K562 (cell line): Measurements from ENCODE around the gene B3GALNT2. TPM values are rescaled to one million over a fixed set of nuclear protein-coding genes. Genes with fewer than 3 reads are reported as not detected.

Experiments used
- AFF4 ChIP-seq: sonication (generic); formaldehyde crosslinking; IDR thresholded peaks from 2 replicates; pipeline ENCODE4 v1.8.0; 2023; ENCODE audit warnings: mild to moderate bottlenecking, missing genetic modification reagents
- CBX3 ChIP-seq, 2 experiments: IDR thresholded peaks; 1 replicate in 1 of 2; 2 replicates in 1 of 2; pipeline ENCODE4 v1.6.1; 2012; ENCODE audit warnings: inconsistent platforms in 2 of 2, low read length in 2 of 2, borderline replicate concordance in 1 of 2, control low read depth in 1 of 2
- MAFK ChIP-seq: IDR thresholded peaks from 2 replicates; pipeline ENCODE4 v1.6.1; 2011; ENCODE audit warnings: low read length, improper control_type of control experiment
- MLX ChIP-seq, 2 experiments: fragments of 450-650 bp in 1 of 2; sonication (generic) in 1 of 2; formaldehyde crosslinking; conservative IDR thresholded peaks; 2 replicates each; pipeline versions ENCODE4 v1.4.0 to v1.8.1; 2020 to 2022; ENCODE audit warnings: mild to moderate bottlenecking in 1 of 2, missing genetic modification reagents in 1 of 2
- OTX1 ChIP-seq: fragments of 450-650 bp; formaldehyde crosslinking; IDR thresholded peaks from 2 replicates; pipeline ENCODE4 v1.4.0; 2022; ENCODE audit warnings: mild to moderate bottlenecking
- PPARD ChIP-seq: fragments of 250-450 bp; sonication (Bioruptor Pico); IDR thresholded peaks from 2 replicates; pipeline ENCODE4 v1.8.0; 2022; ENCODE audit warnings: inconsistent platforms, mild to moderate bottlenecking, moderate library complexity
- PRMT5 ChIP-seq: sonication (generic); formaldehyde crosslinking; IDR thresholded peaks from 2 replicates; pipeline ENCODE4 v1.5.0; 2020; ENCODE audit warnings: missing genetic modification reagents
- ZBTB9 ChIP-seq: fragments of 450-650 bp; formaldehyde crosslinking; IDR thresholded peaks from 2 replicates; pipeline ENCODE4 v1.4.0; 2020; ENCODE audit warnings: mild to moderate bottlenecking, moderate library complexity
- ZNF398 ChIP-seq: fragments of 250-450 bp; sonication (Bioruptor Pico); IDR thresholded peaks from 2 replicates; pipeline ENCODE4 v1.8.0; 2021; ENCODE audit warnings: moderate library complexity, mild to moderate bottlenecking, inconsistent platforms
- polyA plus RNA-seq, 8 experiments: library from polyadenylated mRNA; depleted of rRNA in 4 of 8; stranded (reverse) in 5 of 8; unstranded in 3 of 8; fragments of >200 nt; fragmentation: Nextera tagmentation in 2 of 8; fragmentation: Illumina TruSeq in 1 of 8; extraction: Ambion mirVana in 2 of 8; extraction: Trizol in 1 of 8; gene quantifications; 2 replicates each; pipeline versions ENCODE4 v1.2.1 to v1.2.3, GENCODE V29; 2011 to 2014; ENCODE audit warnings: inconsistent platforms in 1 of 8, missing spikeins in 1 of 8
- total RNA-seq, 7 experiments: library from RNA; depleted of rRNA in 6 of 7; stranded (reverse); fragments of >200 nt in 6 of 7; fragmentation: Illumina TruSeq in 2 of 7; extraction: Trizol in 2 of 7; gene quantifications; 2 replicates each; pipeline versions ENCODE4 v1.2.1 to v1.2.3, GENCODE V29; 2011 to 2021; ENCODE audit warnings: low replicate concordance in 1 of 7
- TF ChIP-seq, protein P1 (sequence below): fragments of 450-650 bp; IDR thresholded peaks from 2 replicates; pipeline ENCODE4 v1.6.1; 2016; ENCODE audit warnings: low read depth

The B3GALNT2 gene
- total and polyA plus RNA-seq, 9 of the 15 experiments (the other 6 are each of a cell fraction or from before 2014, with no cell fraction given) = 2.0 to 31.7 (median 22.9) TPM

- no peak for TF ChIP-seq ZBTB9 (CRISPR knock-in tag)
- no peak for TF ChIP-seq OTX1
- no peak for TF ChIP-seq ZNF398 (CRISPR knock-in tag)
- no peak for TF ChIP-seq PRMT5 (CRISPR knock-in tag)
- TF ChIP-seq, protein P1, sequence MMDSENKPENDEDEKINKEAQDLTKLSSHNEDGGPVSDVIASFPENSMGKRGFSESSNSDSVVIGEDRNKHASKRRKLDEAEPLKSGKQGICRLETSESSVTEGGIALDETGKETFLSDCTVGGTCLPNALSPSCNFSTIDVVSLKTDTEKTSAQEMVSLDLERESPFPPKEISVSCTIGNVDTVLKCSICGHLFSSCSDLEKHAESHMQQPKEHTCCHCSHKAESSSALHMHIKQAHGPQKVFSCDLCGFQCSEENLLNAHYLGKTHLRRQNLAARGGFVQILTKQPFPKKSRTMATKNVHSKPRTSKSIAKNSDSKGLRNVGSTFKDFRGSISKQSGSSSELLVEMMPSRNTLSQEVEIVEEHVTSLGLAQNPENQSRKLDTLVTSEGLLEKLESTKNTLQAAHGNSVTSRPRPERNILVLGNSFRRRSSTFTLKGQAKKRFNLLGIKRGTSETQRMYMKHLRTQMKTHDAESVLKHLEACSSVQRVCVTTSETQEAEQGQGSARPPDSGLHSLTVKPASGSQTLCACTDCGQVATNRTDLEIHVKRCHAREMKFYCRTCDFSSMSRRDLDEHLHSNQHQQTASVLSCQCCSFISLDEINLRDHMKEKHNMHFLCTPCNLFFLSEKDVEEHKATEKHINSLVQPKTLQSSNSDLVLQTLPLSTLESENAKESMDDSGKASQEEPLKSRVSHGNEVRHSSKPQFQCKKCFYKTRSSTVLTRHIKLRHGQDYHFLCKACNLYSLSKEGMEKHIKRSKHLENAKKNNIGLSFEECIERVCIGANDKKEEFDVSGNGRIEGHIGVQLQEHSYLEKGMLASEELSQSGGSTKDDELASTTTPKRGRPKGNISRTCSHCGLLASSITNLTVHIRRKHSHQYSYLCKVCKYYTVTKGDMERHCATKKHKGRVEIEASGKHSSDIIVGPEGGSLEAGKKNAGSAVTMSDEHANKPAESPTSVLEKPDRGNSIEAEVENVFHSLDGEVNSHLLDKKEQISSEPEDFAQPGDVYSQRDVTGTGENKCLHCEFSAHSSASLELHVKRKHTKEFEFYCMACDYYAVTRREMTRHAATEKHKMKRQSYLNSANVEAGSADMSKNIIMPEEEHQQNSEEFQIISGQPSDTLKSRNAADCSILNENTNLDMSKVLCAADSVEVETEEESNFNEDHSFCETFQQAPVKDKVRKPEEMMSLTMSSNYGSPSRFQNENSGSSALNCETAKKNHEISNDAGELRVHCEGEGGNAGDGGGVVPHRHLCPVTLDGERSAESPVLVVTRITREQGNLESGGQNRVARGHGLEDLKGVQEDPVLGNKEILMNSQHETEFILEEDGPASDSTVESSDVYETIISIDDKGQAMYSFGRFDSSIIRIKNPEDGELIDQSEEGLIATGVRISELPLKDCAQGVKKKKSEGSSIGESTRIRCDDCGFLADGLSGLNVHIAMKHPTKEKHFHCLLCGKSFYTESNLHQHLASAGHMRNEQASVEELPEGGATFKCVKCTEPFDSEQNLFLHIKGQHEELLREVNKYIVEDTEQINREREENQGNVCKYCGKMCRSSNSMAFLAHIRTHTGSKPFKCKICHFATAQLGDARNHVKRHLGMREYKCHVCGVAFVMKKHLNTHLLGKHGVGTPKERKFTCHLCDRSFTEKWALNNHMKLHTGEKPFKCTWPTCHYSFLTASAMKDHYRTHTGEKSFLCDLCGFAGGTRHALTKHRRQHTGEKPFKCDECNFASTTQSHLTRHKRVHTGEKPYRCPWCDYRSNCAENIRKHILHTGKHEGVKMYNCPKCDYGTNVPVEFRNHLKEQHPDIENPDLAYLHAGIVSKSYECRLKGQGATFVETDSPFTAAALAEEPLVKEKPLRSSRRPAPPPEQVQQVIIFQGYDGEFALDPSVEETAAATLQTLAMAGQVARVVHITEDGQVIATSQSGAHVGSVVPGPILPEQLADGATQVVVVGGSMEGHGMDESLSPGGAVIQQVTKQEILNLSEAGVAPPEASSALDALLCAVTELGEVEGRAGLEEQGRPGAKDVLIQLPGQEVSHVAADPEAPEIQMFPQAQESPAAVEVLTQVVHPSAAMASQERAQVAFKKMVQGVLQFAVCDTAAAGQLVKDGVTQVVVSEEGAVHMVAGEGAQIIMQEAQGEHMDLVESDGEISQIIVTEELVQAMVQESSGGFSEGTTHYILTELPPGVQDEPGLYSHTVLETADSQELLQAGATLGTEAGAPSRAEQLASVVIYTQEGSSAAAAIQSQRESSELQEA = peak; percentile 30; the same call in 1 of the 2 replicates
- TF ChIP-seq PPARD (CRISPR knock-in tag) = no peak
- no peak for TF ChIP-seq AFF4
- TF ChIP-seq CBX3 (IDR thresholded peaks at IDR 0.05; ENCODE audit: borderline replicate concordance in 1 of 2, low read length in 2 of 2) = no peak
- peak; percentile 95 for TF ChIP-seq MAFK
- no peak for TF ChIP-seq MLX (CRISPR knock-in tag; conservative IDR thresholded peaks at IDR 0.05)
Observed at GRCh38 chr1:235442788-235443429, 61.3 kb downstream of the B3GALNT2 start (continued).
